GM19193 (cell line): ENCODE results near the gene ZNF699.

Source experiments
- POLR2A ChIP-seq: IDR thresholded peaks from 4 replicates; pipeline ENCODE4 v1.6.1; 2011; ENCODE audit not compliant: insufficient read depth, insufficient read length; ENCODE audit errors: extremely low read depth

Gene ZNF699

GRCh38 chr19:9308091-9308770 is 1.4 kb downstream of the ZNF699 start:
- TF ChIP-seq POLR2A: no peak

GRCh38 chr19:9306443-9306842 is 3.2 kb downstream of the ZNF699 start:
- no peak for TF ChIP-seq POLR2A

DNA sequence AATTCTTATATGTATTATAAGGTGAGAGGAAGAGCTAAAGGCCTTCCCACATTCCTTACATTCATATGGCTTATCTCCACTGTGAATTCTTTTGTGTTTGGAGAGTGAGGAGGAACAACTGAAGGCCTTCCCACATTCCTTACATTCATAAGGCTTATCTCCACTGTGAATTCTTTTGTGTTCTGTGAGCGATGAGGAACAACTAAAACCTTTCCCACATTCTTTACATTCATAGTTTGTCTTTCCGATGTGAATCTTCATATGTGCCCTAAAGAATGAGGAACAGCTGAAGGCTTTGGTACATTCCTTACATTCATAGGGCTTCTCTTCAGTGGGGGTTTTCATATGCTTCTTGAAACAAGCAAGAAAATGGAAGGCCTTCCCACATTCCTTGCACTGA is 13.3 kb downstream of the ZNF699 start:
- no peak for TF ChIP-seq POLR2A

GRCh38 chr19:9295411-9295849 is 14.2 kb downstream of the ZNF699 start:
- no peak for TF ChIP-seq POLR2A

DNA sequence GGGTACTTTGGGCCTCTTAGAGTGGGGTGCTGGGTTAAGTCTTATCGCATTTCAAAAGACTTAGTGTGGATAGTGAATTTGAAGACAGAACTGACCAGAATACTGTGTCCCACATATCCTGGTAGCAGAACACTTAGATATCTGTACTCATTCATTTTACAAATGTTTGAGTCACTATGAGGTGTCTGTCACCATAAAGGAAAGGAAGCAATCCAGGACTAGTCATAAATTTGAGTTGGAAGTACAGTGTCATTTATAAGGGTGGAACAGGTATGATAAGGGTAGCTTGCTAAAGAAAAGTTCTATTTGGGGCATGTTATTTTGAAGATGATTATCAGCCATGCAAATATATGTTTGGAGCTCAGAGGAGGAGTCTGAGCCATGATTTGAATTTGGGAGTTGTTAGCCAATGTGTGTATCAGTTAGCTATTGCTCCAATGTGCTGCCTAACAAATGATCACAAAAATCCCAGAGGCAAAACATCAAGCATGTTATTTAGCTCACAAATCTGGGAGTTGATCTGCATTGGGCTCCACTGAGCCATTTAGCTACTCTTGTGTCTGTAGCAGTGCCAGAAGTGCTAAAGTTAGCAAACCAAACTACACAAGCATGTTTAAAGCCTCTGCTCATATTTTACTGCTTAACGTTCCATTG is 20.3 kb downstream of the ZNF699 start:
- TF ChIP-seq POLR2A: no peak

GRCh38 chr19:9251236-9251635 is 58.4 kb downstream of the ZNF699 start:
- TF ChIP-seq POLR2A: no peak

DNA sequence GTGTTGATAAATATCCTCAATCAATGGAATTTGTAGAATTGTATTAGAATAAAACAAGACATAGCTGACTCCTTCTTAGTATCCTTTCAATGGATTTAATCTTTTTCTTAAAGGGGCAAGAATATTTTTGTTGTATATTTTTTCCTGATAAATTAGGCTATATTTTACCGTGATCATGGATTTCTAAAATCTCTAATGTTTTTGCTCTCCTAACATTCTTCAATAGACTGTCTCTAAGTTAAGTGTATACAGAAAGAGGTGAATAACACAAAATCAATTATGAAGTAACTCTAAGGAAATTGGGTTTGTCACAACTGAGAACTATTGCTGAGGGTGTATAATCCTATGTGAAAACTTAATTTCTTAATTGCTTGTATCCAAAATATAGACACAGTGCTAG is 59.0 kb downstream of the ZNF699 start, which contains the start of gene OR7E24:
Gene OR7E24, plus strand, starts transcription at position 301 of the 400 bp plus-strand sequence. CDS start 114 bp downstream, outside the sequence.
- TF ChIP-seq POLR2A: no peak
